Stimulated activated naive CD8-positive, alpha-beta T cell treated with anti-CD3 and anti-CD28 coated beads, Interleukin-15, amount 100 ng/mL, for 72 hours (primary cell): ENCODE measurements around the gene FGFR1OP2.

Source experiments
- ATAC-seq: fragments of 150-1000 bp; cut with Tn5 transposase; 2 replicates; pipeline ENCODE4 v1.10.0; 2021; ENCODE audit warnings: mild to moderate bottlenecking, moderate library complexity
- DNase-seq, 2 donors: peaks; one replicate each; pipeline ENCODE4 v3.0.0; 2021 to 2022
- H3K27ac Mint-ChIP-seq, 2 donors: one replicate each; pipeline ENCODE4 v1.8.0; 2022; ENCODE audit warnings: mild to moderate bottlenecking in 2 of 2, mixed read lengths in 2 of 2, moderate library complexity in 2 of 2
- H3K27me3 Mint-ChIP-seq: one replicate; pipeline ENCODE4 v1.8.0; 2022; ENCODE audit warnings: mixed read lengths
- H3K4me1 Mint-ChIP-seq: one replicate; pipeline ENCODE4 v1.8.0; 2022; ENCODE audit warnings: mild to moderate bottlenecking, mixed read lengths
- H3K4me3 Mint-ChIP-seq, 2 donors: one replicate each; pipeline ENCODE4 v1.8.0; 2022; ENCODE audit warnings: mild to moderate bottlenecking in 2 of 2, mixed read lengths in 2 of 2, moderate library complexity in 1 of 2
- H3K9me3 Mint-ChIP-seq, 2 donors: one replicate each; pipeline ENCODE4 v1.8.0; 2022; ENCODE audit warnings: mixed read lengths in 2 of 2

Gene FGFR1OP2

GRCh38 chr12:27006797-27007467 is 68.7 kb downstream of the FGFR1OP2 start:
- Mint-ChIP-seq H3K9me3 (no peaks in the 10 kb centered on the region), H3K27me3 (no peaks in the 10 kb centered on the region), H3K27ac (no peak overlapping the region), H3K4me1 (peaks cover 45% of the 10 kb centered on the region), H3K4me3 (no peak overlapping the region)
- no peak for ATAC-seq
- DNase-seq: no peak

GRCh38 chr12:27008081-27008480 is 69.8 kb downstream of the FGFR1OP2 start:
- peaks cover 53% of the 10 kb centered on the region for H3K4me1 Mint-ChIP-seq
- no peak overlapping the region for H3K27ac Mint-ChIP-seq
- no peaks in the 10 kb centered on the region for H3K9me3 Mint-ChIP-seq
- H3K4me3 Mint-ChIP-seq: no peak overlapping the region
- ATAC-seq (no peak), DNase-seq (no peak)
- no peaks in the 10 kb centered on the region for H3K27me3 Mint-ChIP-seq

GRCh38 chr12:27009881-27010301 is 71.6 kb downstream of the FGFR1OP2 start:
- Mint-ChIP-seq H3K27ac (no peak overlapping the region), H3K9me3 (no peaks in the 10 kb centered on the region), H3K4me3 (no peak overlapping the region), H3K4me1 (peaks cover 58% of the 10 kb centered on the region), H3K27me3 (no peaks in the 10 kb centered on the region)
- ATAC-seq (no peak), DNase-seq (no peak)

- Mint-ChIP-seq H3K27ac (peak overlapping the region; percentile 12 to 72), H3K27me3 (no peaks in the 10 kb centered on the region), H3K4me3 (peak overlapping the region; percentile 91 to 92), H3K4me1 (peaks cover 60% of the 10 kb centered on the region), H3K9me3 (no peaks in the 10 kb centered on the region)
- ATAC-seq (no peak), DNase-seq (no peak)
Observed at GRCh38 chr12:27012239-27012981, 74.1 kb downstream of the FGFR1OP2 start.

- ATAC-seq (no peak), DNase-seq (no peak)
- peak overlapping the region in 1 of 2 donors; percentile 12 for H3K27ac Mint-ChIP-seq
- H3K27me3 Mint-ChIP-seq: no peaks in the 10 kb centered on the region
- peak overlapping the region; percentile 91 to 92 for H3K4me3 Mint-ChIP-seq
- peaks cover 55% of the 10 kb centered on the region for H3K4me1 Mint-ChIP-seq
- H3K9me3 Mint-ChIP-seq: no peaks in the 10 kb centered on the region
Observed at GRCh38 chr12:27012982-27013255, 74.6 kb downstream of the FGFR1OP2 start.

- DNase-seq (no peak), ATAC-seq (peak; percentile 26)
- peaks cover 49% of the 10 kb centered on the region for H3K4me1 Mint-ChIP-seq
- peak overlapping the region; percentile 54 to 91 for H3K27ac Mint-ChIP-seq
- no peaks in the 10 kb centered on the region for H3K9me3 Mint-ChIP-seq
- H3K4me3 Mint-ChIP-seq: peak overlapping the region; percentile 91 to 92
- H3K27me3 Mint-ChIP-seq: no peaks in the 10 kb centered on the region
Observed at GRCh38 chr12:27013611-27014084, 75.4 kb downstream of the FGFR1OP2 start.

- H3K4me1 Mint-ChIP-seq: peaks cover 49% of the 10 kb centered on the region
- H3K27me3 Mint-ChIP-seq: no peaks in the 10 kb centered on the region
- peak within 1 kb of the TSS; percentile 91 to 92 for H3K4me3 Mint-ChIP-seq
- H3K27ac Mint-ChIP-seq: peak within 1 kb of the TSS; percentile 72 to 93
- no peaks in the 10 kb centered on the region for H3K9me3 Mint-ChIP-seq
- DNase-seq (peak; percentile 96 to 97), ATAC-seq (peak; percentile 87)
Observed at GRCh38 chr12:27014085-27014858, 76.0 kb downstream of the FGFR1OP2 start, which contains the start of gene TM7SF3. TSS of gene TM7SF3 (minus strand) at chr12:27014384. CDS start at chr12:27014168, 216 bp downstream.

GRCh38 chr12:27014859-27015729 is 76.8 kb downstream of the FGFR1OP2 start:
- H3K4me1 Mint-ChIP-seq: peaks cover 44% of the 10 kb centered on the region
- H3K27ac Mint-ChIP-seq: peak overlapping the region; percentile 72 to 93
- H3K4me3 Mint-ChIP-seq: peak overlapping the region; percentile 91 to 92
- ATAC-seq (no peak), DNase-seq (no peak)
- H3K9me3 Mint-ChIP-seq: no peaks in the 10 kb centered on the region
- no peaks in the 10 kb centered on the region for H3K27me3 Mint-ChIP-seq

GRCh38 chr12:27015730-27016076 is 77.4 kb downstream of the FGFR1OP2 start:
- Mint-ChIP-seq H3K27ac (no peak overlapping the region), H3K4me3 (peak overlapping the region; percentile 91 to 92), H3K27me3 (no peaks in the 10 kb centered on the region), H3K9me3 (no peaks in the 10 kb centered on the region), H3K4me1 (peaks cover 38% of the 10 kb centered on the region)
- DNase-seq (no peak), ATAC-seq (no peak)
